H9 (cell line): ENCODE results near the gene MED13L. TPM values are rescaled to one million over a fixed set of nuclear protein-coding genes. Genes with fewer than 3 reads are reported as not detected.

Experiments used
- DNase-seq: peaks from one replicate; pipeline ENCODE4 v3.0.0-alpha.2; 2017
- H2AFZ ChIP-seq: one replicate; pipeline ENCODE4 v1.6.1; 2013; ENCODE audit warnings: mild to moderate bottlenecking, low read length, control low read depth, moderate library complexity
- H2AK5ac ChIP-seq: 2 replicates; pipeline ENCODE4 v1.6.1; 2013; ENCODE audit warnings: low read length, control low read depth, mixed read lengths; ENCODE audit not compliant: insufficient read length
- H2BK120ac ChIP-seq: one replicate; pipeline ENCODE4 v1.6.1; 2013; ENCODE audit warnings: low read depth, mild to moderate bottlenecking, low read length, control low read depth, inconsistent platforms; ENCODE audit not compliant: poor library complexity, severe bottlenecking
- H2BK12ac ChIP-seq: 2 replicates; pipeline ENCODE4 v1.6.1; 2013; ENCODE audit warnings: low read length, control low read depth, mixed read lengths, low read depth; ENCODE audit not compliant: insufficient read length
- H2BK15ac ChIP-seq: 2 replicates; pipeline ENCODE4 v1.6.1; 2013; ENCODE audit warnings: low read depth, low read length, control low read depth
- H2BK20ac ChIP-seq: one replicate; pipeline ENCODE4 v1.6.1; 2013; ENCODE audit warnings: low read depth, mild to moderate bottlenecking, low read length, control low read depth, inconsistent platforms; ENCODE audit not compliant: poor library complexity, severe bottlenecking
- H2BK5ac ChIP-seq: 2 replicates; pipeline ENCODE4 v1.6.1; 2013; ENCODE audit warnings: low read length, control low read depth, mixed read lengths; ENCODE audit not compliant: insufficient read length
- H3K14ac ChIP-seq: 2 replicates; pipeline ENCODE4 v1.6.1; 2013; ENCODE audit warnings: low read length, control low read depth; ENCODE audit not compliant: insufficient read depth
- H3K18ac ChIP-seq: 2 replicates; pipeline ENCODE4 v1.6.1; 2013; ENCODE audit warnings: low read depth, mild to moderate bottlenecking, mixed read lengths, low read length, control low read depth; ENCODE audit not compliant: insufficient read length
- H3K23ac ChIP-seq: 2 replicates; pipeline ENCODE4 v1.6.1; 2013; ENCODE audit warnings: low read length, control low read depth, mixed read lengths, low read depth; ENCODE audit not compliant: insufficient read length
- H3K23me2 ChIP-seq: 2 replicates; pipeline ENCODE4 v1.6.1; 2013; ENCODE audit warnings: low read depth, mild to moderate bottlenecking, mixed read lengths, low read length, control low read depth; ENCODE audit not compliant: insufficient read length, poor library complexity, severe bottlenecking
- H3K27ac ChIP-seq: 2 replicates; pipeline ENCODE4 v1.5.1; 2013; ENCODE audit warnings: low read length, control low read depth, mixed read lengths, low read depth; ENCODE audit not compliant: insufficient read length
- H3K27me3 ChIP-seq: 2 replicates; pipeline ENCODE4 v1.6.1; 2013; ENCODE audit warnings: low read length, control low read depth, inconsistent platforms; ENCODE audit not compliant: insufficient read depth
- H3K4ac ChIP-seq: 2 replicates; pipeline ENCODE4 v1.6.1; 2013; ENCODE audit warnings: low read depth, mild to moderate bottlenecking, control low read depth, inconsistent platforms, low read length, moderate library complexity
- H3K4me1 ChIP-seq: 2 replicates; pipeline ENCODE4 v1.6.1; 2013; ENCODE audit warnings: low read length, control low read depth, inconsistent platforms; ENCODE audit not compliant: insufficient read depth
- H3K4me2 ChIP-seq: 2 replicates; pipeline ENCODE4 v1.6.1; 2013; ENCODE audit warnings: low read length, control low read depth, mixed read lengths; ENCODE audit not compliant: insufficient read length, insufficient read depth
- H3K56ac ChIP-seq: 2 replicates; pipeline ENCODE4 v1.6.1; 2013; ENCODE audit warnings: low read depth, mild to moderate bottlenecking, mixed read lengths, low read length, control low read depth; ENCODE audit not compliant: insufficient read length
- H3K79me1 ChIP-seq: 2 replicates; pipeline ENCODE4 v1.6.1; 2013; ENCODE audit warnings: low read depth, mild to moderate bottlenecking, moderate library complexity, low read length, control low read depth, inconsistent platforms; ENCODE audit not compliant: insufficient read depth, poor library complexity, severe bottlenecking
- H3K79me2 ChIP-seq: 2 replicates; pipeline ENCODE4 v1.6.1; 2013; ENCODE audit warnings: low read length, control low read depth, inconsistent platforms; ENCODE audit not compliant: insufficient read depth
- H3K9ac ChIP-seq: 2 replicates; pipeline ENCODE4 v1.6.1; 2013; ENCODE audit warnings: low read length, control low read depth, mixed read lengths; ENCODE audit not compliant: insufficient read length; ENCODE audit errors: extremely low read depth
- H3K9me3 ChIP-seq: one replicate; pipeline ENCODE4 v1.6.1; 2013; ENCODE audit warnings: low read depth, low read length, inconsistent platforms; ENCODE audit not compliant: control insufficient read depth
- H3T11ph ChIP-seq: one replicate; pipeline ENCODE4 v1.6.1; 2013; ENCODE audit warnings: mild to moderate bottlenecking, low read length, control low read depth, inconsistent platforms
- H4K20me1 ChIP-seq: one replicate; pipeline ENCODE4 v1.6.1; 2013; ENCODE audit not compliant: control insufficient read depth, insufficient read length, insufficient read depth
- H4K5ac ChIP-seq: 2 replicates; pipeline ENCODE4 v1.6.1; 2013; ENCODE audit warnings: low read depth, mild to moderate bottlenecking, mixed read lengths, low read length, control low read depth; ENCODE audit not compliant: insufficient read length
- H4K8ac ChIP-seq: replicated peaks from 2 replicates; pipeline ENCODE4 v1.6.1; 2013; ENCODE audit warnings: low read length, control low read depth, mixed read lengths, low read depth; ENCODE audit not compliant: insufficient read length
- H4K91ac ChIP-seq: 2 replicates; pipeline ENCODE4 v1.6.1; 2013; ENCODE audit warnings: low read depth, mild to moderate bottlenecking, moderate library complexity, mixed read lengths, low read length, control low read depth; ENCODE audit not compliant: insufficient read length
- H3K27ac Mint-ChIP-seq, 3 experiments: 2 replicates in 2 of 3; 3 replicates in 1 of 3; pipeline ENCODE4 v1.8.0; 2020 to 2021; ENCODE audit warnings: mixed read lengths in 3 of 3, mild to moderate bottlenecking in 1 of 3, moderate library complexity in 1 of 3
- H3K27me3 Mint-ChIP-seq: 2 replicates; pipeline ENCODE4 v1.8.0; 2021; ENCODE audit warnings: low read depth, mild to moderate bottlenecking, moderate library complexity, mixed read lengths
- H3K36me3 Mint-ChIP-seq, 3 experiments: 2 replicates in 2 of 3; 3 replicates in 1 of 3; pipeline ENCODE4 v1.8.0; 2020 to 2021; ENCODE audit warnings: low read depth in 3 of 3, mixed read lengths in 3 of 3; ENCODE audit not compliant: insufficient read depth in 1 of 3
- H3K4me1 Mint-ChIP-seq, 2 experiments: 2 replicates each; pipeline ENCODE4 v1.8.0; 2020; ENCODE audit warnings: mixed read lengths in 2 of 2
- H3K4me3 Mint-ChIP-seq, 2 experiments: 2 replicates in 1 of 2; 3 replicates in 1 of 2; pipeline ENCODE4 v1.8.0; 2020 to 2021; ENCODE audit warnings: mild to moderate bottlenecking in 2 of 2, mixed read lengths in 2 of 2, moderate library complexity in 1 of 2
- H3K9me3 Mint-ChIP-seq, 2 experiments: 2 replicates in 1 of 2; 3 replicates in 1 of 2; pipeline ENCODE4 v1.8.0; 2020; ENCODE audit warnings: mild to moderate bottlenecking in 2 of 2, mixed read lengths in 2 of 2, moderate library complexity in 1 of 2
- WGBS: extraction: QIAGEN DNeasy Blood & Tissue Kit; methylation state at CpG from one replicate; pipeline ENCODE4 v1.1.7; 2013; ENCODE audit warnings: missing lambda C conversion rate, low lambda C conversion rate, mixed read lengths; ENCODE audit not compliant: insufficient read length; ENCODE audit errors: extremely low coverage; 5-methylcytosine and 5-hydroxymethylcytosine counted together
- total RNA-seq: library from RNA; stranded (reverse); gene quantifications from 2 replicates; pipeline ENCODE4 v1.2.1, GENCODE V29; 2021
- TF ChIP-seq, protein P1 (sequence below): fragments of 200-600 bp; sonication (generic); conservative IDR thresholded peaks from 3 replicates; pipeline ENCODE4 v1.8.0; 2021; ENCODE audit warnings: antibody characterized with exemption, mild to moderate bottlenecking

MED13L gene
- total RNA-seq, 1 experiment from 2014 or later = 52.4 TPM

DNA sequence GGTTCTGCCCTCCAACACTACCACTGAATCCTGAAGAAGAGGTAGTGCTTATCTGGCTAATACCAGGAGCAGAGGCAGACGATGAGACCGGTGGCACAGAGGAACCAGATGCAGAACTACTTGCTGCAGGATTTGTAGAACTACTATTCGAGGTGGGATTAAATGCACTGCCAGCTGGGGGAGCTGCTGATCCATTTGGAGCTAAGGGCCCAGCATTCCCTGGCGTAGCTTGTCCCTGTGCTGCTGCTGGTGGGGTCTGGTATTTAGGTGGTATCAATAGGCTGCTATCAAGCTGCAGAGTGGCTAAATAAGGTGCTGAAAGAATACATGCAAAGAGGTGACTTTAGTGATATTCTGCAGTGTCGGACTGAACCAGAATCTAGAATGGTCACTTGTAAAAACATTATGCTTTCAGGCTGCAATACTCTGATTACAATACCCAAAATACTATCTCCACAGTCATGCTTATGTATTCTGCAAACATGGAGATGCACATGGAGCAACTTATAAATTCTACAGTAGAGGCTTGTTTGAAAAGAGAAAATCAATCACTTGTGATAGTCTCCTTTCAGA lies 294.2 kb downstream of the MED13L start:
- no peaks in the 10 kb centered on the region for H4K20me1 ChIP-seq
- H3K27ac Mint-ChIP-seq = no peak overlapping the region
- no peak overlapping the region for H3K4me3 Mint-ChIP-seq
- H3K9ac ChIP-seq = no peak overlapping the region
- H3K23ac ChIP-seq = no peak overlapping the region
- no peak overlapping the region for H2BK5ac ChIP-seq
- no peak overlapping the region for H3K56ac ChIP-seq
- H2BK20ac ChIP-seq = no peak overlapping the region
- no peaks in the 10 kb centered on the region for H3K23me2 ChIP-seq
- DNase-seq = peak; percentile 76
- H2BK12ac ChIP-seq = no peak overlapping the region
- H4K91ac ChIP-seq = no peak overlapping the region
- H3K4ac ChIP-seq = no peak overlapping the region
- no peak overlapping the region for H3T11ph ChIP-seq
- no peaks in the 10 kb centered on the region for H3K27me3 Mint-ChIP-seq
- no peaks in the 10 kb centered on the region for H3K9me3 ChIP-seq
- no peaks in the 10 kb centered on the region for H3K79me1 ChIP-seq
- H2AFZ ChIP-seq = no peak overlapping the region
- no CpG with 5 or more reads among the region's 5 CpGs for WGBS
- peaks cover 19 to 20% of the 10 kb centered on the region in 2 experiments for H3K4me1 Mint-ChIP-seq
- H3K4me2 ChIP-seq = no peak overlapping the region
- no peak overlapping the region for H4K8ac ChIP-seq
- H4K5ac ChIP-seq = no peak overlapping the region
- no peak overlapping the region for H2BK15ac ChIP-seq
- no peak overlapping the region for H2BK120ac ChIP-seq
- H2AK5ac ChIP-seq = no peak overlapping the region
- H3K9me3 Mint-ChIP-seq = no peaks in the 10 kb centered on the region
- H3K36me3 Mint-ChIP-seq = peaks cover 5 to 43% (median 42%) of the 10 kb centered on the region in 3 experiments; a peak in 6 of 7 replicates
- no peak overlapping the region for H3K14ac ChIP-seq
- H3K4me1 ChIP-seq = no peaks in the 10 kb centered on the region; the same call in 1 of the 2 replicates
- TF ChIP-seq, protein P1, sequence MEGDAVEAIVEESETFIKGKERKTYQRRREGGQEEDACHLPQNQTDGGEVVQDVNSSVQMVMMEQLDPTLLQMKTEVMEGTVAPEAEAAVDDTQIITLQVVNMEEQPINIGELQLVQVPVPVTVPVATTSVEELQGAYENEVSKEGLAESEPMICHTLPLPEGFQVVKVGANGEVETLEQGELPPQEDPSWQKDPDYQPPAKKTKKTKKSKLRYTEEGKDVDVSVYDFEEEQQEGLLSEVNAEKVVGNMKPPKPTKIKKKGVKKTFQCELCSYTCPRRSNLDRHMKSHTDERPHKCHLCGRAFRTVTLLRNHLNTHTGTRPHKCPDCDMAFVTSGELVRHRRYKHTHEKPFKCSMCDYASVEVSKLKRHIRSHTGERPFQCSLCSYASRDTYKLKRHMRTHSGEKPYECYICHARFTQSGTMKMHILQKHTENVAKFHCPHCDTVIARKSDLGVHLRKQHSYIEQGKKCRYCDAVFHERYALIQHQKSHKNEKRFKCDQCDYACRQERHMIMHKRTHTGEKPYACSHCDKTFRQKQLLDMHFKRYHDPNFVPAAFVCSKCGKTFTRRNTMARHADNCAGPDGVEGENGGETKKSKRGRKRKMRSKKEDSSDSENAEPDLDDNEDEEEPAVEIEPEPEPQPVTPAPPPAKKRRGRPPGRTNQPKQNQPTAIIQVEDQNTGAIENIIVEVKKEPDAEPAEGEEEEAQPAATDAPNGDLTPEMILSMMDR = peak; percentile 69
- H3K18ac ChIP-seq = no peak overlapping the region
- H3K27ac ChIP-seq = no peak overlapping the region
- no peaks in the 10 kb centered on the region for H3K27me3 ChIP-seq
- 0 out of 2 replicates have a peak, but pooled peaks cover 2% of the 10 kb centered on the region for H3K79me2 ChIP-seq
